GM12892 (cell line): Measurements from ENCODE around the gene KIF5B.

ENCODE experiments used
- POLR2A ChIP-seq: IDR thresholded peaks from 2 replicates; pipeline ENCODE4 v1.6.1; 2011; ENCODE audit warnings: low read depth, low read length, control low read depth
- POLR2AphosphoS5 ChIP-seq: IDR thresholded peaks from 2 replicates; pipeline ENCODE4 v1.6.1; 2011; ENCODE audit warnings: low read depth, low read length, control low read depth
- TAF1 ChIP-seq: IDR thresholded peaks from 2 replicates; pipeline ENCODE4 v1.6.1; 2011; ENCODE audit warnings: low read depth, mild to moderate bottlenecking, control low read depth, low read length, borderline replicate concordance

DNA sequence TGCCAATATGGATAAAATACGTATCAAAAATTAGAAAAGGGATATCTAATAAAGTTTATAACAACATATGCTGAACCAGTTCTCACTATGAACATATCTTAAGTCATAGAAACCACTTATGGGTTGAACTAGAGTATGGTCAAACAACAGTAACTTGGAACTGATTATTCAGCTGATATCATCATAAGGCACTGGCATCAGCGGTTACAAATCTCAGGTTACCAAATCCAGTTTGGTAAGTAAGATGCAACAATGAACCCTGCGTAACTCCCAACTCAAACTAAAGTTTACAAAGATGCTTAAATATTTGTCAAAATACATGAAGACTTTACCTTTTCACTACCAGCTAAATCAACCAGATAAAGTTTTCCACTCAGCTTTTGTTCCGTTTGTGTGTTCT, 19.3 kb downstream of the KIF5B start:
- no peak for TF ChIP-seq POLR2A
- no peak for TF ChIP-seq POLR2AphosphoS5
- no peak for TF ChIP-seq TAF1
